GM21825 (cell line): ENCODE measurements around the gene NOTCH2.
"Not testable (repeated sequence)": the region's sequence is repeated elsewhere in the genome, so short reads cannot be mapped to it uniquely, and the experiment has no call there.

Experiments used
- ATAC-seq: cut with Tn5 transposase; IDR thresholded peaks from one replicate; pipeline ENCODE4 v1.9.1; 2021; ENCODE audit warnings: mild to moderate bottlenecking, moderate library complexity; ENCODE audit not compliant: unreplicated experiment

The NOTCH2 gene

GRCh38 chr1:120069920-120070214, 405 bp upstream of the NOTCH2 start:
- not testable (repeated sequence) for ATAC-seq

DNA sequence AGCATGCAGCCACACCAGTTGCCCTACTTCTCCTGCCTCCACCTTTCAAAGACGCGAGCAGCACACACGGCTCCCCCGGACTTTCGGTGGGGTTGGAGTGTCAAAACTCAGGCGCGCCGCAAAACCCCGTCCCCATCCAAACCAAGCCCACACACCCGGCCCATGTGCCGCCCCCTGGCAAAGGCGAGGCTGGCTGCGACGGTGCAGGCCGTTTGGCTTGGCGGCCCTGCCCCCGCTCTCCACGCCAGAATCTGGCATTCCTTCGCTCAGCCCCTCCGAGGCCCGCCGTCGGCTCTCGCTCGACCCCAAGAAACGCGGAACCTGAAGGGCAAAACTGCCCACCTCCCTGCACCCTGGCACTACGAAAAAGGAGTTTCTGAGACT, 787 bp downstream of the NOTCH2 start:
- ATAC-seq = not testable (repeated sequence)

DNA sequence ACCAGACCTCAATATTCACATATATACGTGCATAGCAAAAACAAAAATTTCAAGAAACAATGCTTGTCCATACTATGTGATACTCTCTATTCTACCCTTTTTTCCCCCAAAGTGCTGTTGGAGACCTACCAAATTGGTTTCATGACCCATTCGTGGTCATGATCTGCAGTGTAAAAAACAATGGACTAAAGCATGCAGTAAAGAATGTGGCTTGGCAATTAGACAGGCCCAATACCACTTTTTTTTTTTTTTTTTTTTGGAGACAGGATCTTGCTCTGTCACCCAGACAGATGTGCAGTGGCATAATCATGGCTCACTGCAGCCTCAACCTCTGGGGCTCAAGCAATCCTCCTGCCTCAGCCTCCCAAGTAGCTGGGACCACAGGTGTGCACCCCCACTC, 21.3 kb downstream of the NOTCH2 start:
- not testable (repeated sequence) for ATAC-seq

DNA sequence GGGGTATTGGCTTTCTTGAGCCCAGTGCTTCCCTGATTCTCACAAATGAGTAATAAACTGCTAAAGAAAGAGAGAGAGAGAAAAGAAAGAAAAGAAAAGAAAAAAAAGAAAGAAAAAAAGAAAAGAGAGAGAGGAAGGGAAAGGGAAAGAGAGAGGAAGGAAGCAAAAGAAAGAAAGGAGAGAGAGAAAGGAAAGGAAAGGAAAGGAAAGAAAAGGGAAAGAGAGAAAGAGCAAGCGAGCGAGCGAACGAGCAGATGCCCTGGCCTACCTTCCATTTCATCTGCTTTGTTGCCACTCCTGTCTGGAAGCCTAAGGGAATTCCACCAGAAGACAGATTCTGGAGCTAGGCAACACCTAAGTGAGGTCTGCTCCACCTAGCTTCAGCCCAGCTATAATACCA, 27.7 kb downstream of the NOTCH2 start:
- ATAC-seq = not testable (repeated sequence)

DNA sequence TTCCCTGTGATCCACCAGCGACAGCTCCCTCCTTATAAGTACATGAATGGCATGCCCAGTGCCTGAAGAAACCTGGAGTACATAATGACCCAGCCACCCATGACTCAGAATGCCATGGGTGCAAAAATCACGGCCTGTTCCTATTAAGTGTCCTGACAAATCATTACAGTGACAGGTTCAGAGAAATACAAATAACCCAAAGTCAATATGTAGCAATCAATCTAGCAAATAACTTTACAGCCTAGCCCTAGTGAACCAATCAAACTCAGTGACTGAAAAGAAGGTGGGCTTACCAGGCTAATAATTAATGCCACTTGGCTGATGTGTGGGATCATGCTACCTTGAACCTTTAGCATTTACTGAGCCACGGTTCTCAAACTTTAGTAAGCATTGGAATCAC, 37.2 kb downstream of the NOTCH2 start:
- not testable (repeated sequence) for ATAC-seq

DNA sequence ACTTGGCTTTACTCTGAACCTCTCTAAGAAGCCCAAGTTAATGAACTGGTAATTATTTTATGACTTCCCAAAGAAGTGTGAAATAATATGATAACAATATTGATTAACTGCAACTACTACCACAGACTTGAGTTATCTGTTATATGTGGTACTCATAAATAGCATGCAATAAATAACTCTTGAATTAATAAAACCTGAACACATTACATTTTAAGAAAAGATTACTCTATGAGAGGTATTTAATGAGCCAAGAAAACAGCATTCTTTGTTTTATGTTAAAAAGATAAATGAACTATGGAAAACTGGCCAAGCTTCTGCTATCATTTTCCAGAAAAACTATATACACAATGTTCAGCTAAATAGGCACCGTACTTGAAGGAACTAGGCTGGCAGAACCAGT, 45.7 kb downstream of the NOTCH2 start:
- ATAC-seq = not testable (repeated sequence)

GRCh38 chr1:120014978-120015377, 54.5 kb downstream of the NOTCH2 start:
- not testable (repeated sequence) for ATAC-seq

- not testable (repeated sequence) for ATAC-seq
These were observed 61.1 kb downstream of the NOTCH2 start for GRCh38 chr1:120008320-120008719.

GRCh38 chr1:120007850-120008249, 61.6 kb downstream of the NOTCH2 start:
- not testable (repeated sequence) for ATAC-seq

- ATAC-seq = not testable (repeated sequence)
These were observed 68.4 kb downstream of the NOTCH2 start for GRCh38 chr1:120001035-120001434.

GRCh38 chr1:119996731-119997312, 72.6 kb downstream of the NOTCH2 start:
- ATAC-seq = not testable (repeated sequence)

DNA sequence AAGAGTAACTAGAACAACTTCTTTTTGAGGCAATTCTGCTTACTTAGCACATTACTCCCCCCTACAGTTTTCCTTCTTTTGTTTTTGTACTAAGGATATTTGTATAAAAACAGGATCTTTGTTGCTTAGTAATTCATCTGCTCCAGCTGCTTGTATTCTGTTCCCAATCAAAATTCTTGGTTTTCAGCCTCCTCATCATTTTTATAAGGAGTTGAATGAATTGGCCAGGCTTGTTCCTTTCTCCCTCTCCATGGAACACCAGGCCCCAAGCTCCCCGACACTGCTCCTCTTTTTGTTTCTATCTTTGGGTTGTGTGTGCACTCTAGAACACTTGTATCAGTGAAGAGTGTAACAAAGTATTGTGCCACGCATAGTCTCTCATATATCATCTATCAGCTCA, 73.5 kb downstream of the NOTCH2 start:
- ATAC-seq = not testable (repeated sequence)

DNA sequence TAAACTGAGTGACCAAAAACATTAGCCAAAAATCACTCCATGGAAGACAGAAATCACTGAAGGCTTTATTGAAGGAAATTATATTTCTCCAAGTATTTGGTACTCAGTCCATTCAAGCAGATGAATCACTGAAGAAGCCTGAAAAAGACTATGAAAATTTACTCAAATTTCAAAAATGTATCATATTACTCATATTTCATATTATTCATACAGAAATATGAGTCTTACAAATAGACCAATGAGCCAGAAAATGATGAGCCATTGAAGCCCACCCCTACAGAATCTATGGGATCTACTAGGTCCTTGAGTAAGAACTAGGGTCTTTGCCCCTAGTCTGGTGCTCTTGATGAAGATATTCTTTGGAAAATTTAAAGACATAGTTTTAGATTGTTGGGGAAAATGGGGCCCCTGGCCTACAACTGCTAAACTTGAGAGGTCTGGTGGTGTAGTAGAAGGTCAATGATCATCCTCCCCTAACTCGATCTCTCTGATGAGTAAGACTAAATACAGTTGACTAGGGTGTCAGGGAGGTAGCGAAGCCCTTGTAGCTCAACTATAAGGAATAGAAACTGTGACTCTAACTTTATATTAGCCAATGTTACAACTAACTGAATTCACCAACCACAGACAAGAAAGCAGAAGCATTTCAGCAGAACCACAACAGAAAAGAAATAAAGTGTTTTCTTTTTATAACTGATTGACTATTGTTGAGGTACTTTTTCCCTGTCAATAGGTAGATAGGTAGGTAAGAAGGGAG, 81.0 kb downstream of the NOTCH2 start:
- ATAC-seq = no peak

- no peak for ATAC-seq
These were observed 81.8 kb downstream of the NOTCH2 start for GRCh38 chr1:119987686-119988085.

- ATAC-seq = no peak
These were observed 82.3 kb downstream of the NOTCH2 start for GRCh38 chr1:119987112-119987511.

DNA sequence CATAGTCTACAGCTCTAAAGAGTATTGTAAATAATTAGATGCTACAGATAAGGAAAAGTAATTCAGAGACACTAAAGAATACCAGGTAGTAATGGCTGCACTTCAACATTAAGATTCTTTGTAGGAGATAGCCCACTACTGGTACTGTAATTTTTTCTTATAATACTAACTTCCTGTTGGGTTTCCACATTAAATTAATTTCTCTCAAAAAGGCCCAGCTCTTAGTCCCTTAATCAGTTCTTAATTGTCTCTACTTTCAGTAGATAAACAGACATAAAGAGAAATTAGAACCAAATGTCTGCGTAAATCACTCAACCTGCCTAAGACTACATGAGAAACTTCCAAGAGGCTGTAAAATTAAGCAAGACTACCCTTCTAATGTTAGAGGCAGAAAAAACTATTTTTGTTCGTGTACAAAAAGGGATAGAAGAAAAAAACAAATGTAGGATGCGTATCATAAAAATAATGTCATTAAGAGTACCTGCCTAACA, 83.4 kb downstream of the NOTCH2 start:
- no peak for ATAC-seq

DNA sequence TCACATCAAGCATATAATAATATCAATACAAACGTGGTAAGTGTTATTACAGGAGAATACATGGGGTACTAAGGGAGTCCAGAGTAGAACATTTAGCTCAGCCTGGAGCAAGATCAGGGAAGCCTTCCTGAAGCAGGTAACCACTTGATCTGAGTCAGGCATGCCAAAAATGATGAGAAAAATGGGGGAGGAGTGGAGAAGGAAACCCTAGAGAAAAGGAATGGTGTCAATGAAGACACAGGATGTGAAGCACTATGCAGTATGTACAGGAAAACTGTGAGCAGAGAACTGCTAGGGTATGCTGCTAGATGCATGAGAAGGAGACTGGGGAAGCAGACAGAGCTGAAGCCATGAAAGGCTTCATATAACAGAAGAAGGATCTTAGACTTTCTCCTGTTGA, 84.7 kb downstream of the NOTCH2 start:
- ATAC-seq = no peak

GRCh38 chr1:119981986-119982815, 87.3 kb downstream of the NOTCH2 start:
- no peak for ATAC-seq

DNA sequence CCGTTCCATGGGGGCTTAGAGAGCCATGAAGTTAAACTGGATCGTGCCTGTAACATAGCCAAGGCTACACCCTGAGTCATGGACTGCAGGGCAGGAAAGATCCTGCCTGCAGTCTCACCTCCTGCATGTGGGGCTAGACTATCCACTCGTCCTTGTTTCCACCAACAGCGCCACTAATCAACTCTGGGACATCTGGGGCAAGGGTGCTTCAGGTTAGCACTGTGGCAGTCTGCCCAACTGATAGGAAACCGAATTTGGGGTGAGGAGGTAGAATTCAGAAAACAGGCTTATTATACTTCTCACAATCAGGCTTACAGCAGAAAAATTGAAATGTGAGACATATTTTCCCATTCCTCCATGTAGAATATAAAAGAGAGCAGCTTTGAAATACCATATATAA, 88.0 kb downstream of the NOTCH2 start:
- no peak for ATAC-seq

DNA sequence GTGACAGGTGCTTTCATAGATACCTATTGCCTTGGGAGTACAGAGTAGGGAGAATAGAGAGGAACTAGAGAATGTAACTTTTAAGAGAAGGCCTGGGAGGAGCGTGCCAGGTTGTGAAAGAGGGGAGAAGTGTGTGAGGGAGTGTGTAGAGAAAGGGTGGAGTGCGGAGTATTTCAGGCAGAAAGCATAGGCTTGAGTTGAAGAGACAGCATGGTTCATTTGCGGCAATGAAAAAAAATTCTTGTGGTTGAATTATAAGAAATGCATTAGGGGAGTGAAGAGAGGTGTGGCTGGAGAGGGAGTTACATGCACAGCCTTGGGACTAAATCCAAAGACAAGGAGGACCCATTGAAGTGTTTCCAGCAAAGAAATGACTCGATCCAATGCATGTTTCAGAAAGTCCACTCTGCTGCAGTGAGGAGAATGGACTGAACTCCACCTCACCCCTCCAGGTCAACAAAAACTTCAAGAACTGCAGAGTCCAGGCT, 91.4 kb downstream of the NOTCH2 start:
- ATAC-seq = no peak

GRCh38 chr1:119977113-119977736, 92.2 kb downstream of the NOTCH2 start:
- ATAC-seq = not testable (repeated sequence)
